GM19328 (cell line): ENCODE data around the gene DPEP2.

ENCODE experiments used
- ATAC-seq: cut with Tn5 transposase; IDR thresholded peaks from one replicate; pipeline ENCODE4 v1.9.1; 2021; ENCODE audit warnings: mild to moderate bottlenecking, moderate library complexity; ENCODE audit not compliant: unreplicated experiment

Gene DPEP2

DNA sequence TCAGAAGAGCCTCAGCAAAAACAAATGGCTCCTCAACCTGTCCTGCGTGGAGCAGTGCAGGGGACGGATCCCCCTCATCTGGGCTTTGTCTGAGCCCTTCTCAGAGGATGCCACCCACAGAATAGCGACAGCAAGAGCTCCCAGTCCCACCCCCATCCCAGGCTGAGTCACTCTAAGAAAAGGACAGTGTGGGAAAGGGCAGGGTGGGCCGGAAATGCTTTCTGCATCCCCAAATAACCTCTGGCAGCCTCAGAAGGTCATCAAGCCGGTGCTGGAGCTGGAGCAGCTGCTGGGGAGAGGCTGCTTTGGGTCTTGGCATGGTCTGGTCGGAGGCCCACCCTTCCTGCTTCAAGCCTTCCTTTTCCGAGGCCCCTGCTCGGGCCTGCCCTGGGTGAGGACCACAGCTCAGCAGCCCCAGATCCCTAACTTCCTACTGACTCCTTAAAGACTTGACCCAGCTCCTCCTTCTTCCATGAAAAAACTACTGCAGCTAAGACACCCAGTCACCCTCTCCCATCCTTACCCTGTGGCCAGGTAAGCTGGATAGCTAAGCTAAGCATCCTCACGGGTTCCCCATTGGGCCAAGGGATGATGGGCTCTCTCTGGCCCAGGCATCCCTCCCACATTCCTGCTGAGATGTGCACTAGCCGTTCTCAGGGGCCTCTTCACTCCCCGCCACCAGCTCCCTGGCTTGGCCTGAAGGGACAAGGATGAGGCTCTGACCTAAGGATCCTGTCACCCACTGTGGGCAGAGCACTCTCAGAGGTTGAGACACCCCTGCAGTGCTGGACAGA lies 39.6 kb downstream of the DPEP2 start:
- ATAC-seq: no peak

DNA sequence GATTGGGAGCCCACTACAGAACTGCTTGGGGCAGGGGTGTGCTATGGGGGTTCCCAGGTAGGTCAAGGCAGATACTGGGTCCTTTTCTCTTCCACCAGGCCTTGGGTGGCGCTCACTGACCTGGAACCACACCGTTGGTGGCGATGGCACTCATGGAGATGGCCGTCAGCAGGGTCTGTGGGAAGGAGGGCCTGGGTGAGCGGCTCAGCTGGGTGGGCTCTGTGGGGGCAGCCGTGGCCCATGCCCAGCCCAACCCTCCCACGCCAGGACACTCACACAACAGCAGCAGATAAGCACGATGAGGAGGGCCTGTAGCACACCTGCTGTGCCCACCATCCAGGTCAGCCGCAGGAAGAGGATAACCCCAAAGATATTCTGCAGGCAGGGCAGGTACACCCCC lies 41.7 kb downstream of the DPEP2 start:
- ATAC-seq: no peak

DNA sequence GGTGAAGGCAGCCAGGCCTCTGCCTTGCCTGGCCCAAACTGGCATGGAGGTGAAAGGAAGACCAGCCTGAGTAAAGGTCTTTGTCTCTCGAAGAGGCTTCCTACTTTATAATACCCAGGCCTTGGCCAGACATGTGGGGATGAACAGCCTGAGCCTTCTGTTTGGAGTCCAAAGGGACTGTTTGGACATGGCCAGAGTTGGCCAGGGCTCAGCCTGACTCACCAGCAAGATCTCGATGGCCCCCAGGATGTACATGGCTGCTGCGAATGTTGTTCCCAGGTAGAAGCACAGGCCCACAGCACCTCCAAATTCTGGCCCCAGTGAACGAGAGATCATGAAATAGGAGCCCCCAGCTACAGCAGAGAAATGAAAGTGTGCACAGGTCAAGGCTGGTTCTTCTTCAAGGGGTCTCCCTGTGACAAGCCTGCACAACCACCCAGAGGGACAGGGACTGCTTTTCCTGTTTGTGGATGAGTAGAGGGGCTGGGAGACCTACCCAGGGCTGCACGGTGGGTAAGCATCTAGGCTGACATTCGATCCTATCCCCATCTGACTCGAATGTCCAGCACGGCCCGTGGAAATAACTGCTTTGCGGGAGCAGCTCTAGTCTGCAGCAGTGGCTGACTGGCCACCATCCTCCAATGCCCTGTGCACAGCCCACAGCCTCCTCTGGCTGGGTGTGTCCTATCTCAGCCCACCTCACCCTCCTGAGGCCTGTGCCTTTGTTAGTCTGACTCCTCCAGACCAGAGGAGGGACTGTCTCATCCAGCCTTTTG lies 44.7 kb downstream of the DPEP2 start:
- ATAC-seq: no peak

DNA sequence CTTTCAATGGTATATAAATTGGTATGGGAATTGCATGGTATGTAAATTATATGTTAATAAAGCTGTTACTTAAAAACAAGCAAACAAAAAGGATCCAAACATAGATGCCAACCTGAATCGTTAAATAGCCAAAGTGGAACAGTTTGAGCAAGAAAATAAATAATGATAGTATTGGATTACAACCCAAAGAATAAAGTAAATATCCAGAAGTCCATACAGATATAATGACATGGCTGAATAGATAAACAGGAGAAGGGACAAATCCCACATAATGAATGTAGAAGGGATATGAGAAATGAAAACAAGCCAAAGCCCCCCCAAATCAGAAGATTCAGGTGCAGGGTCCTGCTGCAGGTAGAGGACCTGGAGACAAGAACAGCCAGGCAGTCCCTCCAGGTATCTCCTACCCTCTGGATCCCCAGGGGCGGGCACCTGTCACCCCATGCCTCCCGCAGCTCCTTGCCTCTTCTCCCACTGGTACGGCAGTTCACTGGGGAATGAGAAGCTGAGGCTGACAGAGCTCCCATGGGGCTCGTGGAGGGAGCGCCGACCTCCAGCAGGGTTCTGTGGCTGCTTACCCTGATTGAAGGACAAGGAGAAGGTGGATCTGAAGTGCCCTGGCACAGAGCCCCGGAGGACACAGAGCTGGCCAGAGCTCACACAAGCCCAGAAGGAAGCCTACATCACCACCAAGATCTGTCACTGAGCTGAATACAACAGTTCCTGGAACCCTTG lies 45.5 kb downstream of the DPEP2 start:
- no peak for ATAC-seq

DNA sequence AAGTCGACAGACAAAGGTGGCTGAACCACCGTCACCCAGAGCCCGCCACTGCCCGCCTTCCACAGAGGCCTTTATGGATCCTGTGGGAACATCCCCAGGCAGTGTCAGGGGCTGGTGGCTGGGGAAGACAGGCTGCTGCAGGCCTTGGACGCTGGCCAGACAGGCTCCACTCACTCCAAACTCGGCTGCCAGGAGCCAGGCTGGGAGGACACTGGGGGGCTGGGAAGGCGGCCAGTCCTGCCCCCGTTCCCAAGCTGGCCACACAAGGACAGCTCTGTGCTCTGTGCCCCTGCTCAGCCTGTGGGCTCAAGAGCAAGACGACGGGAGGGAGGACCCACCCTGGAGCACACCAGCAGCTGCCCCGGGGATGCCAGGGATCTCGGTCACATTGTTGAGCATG lies 47.8 kb downstream of the DPEP2 start:
- ATAC-seq: no peak

- no peak for ATAC-seq
These were observed 48.9 kb downstream of the DPEP2 start for GRCh38 chr16:67950335-67950843.

GRCh38 chr16:67949645-67950044 lies 49.6 kb downstream of the DPEP2 start:
- ATAC-seq: no peak

- no peak for ATAC-seq
These were observed 51.3 kb downstream of the DPEP2 start for GRCh38 chr16:67948015-67948414.

DNA sequence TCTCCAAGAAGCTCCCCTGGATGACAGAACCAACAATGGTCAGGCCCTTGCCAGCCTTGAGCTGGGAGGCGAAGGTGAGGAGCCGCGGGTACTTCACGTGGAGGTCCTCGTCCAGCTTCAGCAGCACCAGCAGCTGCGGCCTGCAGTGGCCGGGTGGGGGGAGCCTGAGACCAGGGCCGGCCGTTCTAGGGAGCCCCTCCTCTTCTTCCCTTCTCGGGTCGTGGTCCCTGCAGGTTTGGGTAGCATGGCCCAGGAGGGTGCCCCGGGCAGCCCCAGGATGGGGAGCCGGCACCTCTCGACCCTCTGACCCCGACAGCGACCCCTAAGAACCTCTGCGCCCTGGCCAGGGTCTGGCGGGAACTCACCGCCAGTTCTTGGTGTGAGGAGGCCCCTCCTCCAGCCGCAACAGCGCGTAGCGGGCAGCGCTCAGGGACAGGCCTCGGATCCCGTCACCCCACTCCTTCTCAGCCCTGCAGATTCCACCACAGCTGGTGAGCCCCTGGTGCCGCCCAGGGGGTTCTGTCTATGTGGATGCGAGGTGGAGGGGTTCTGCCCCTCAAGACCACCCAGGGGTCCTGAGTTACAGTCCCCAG lies 52.2 kb downstream of the DPEP2 start:
- no peak for ATAC-seq

DNA sequence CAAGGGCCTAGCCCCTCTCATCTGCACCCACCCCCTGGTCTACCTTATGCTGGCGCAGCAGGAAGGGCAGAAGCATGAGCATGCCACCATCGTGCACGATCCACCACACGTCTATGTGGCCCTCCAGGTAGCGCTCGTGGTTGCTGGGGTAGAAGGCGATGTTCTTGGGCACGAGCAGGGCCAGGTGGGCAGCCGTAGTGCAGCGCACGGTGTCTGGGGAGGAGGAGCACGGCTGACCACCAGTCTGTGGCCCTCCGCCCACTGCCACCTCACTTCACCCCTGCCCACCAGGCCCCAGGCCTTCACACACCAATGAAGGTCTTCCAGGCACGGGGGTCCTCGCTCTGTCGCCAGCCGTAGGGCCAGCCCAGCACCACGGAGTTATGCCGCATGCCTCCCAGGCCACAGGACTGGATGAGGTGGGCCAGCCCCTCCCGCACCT lies 53.1 kb downstream of the DPEP2 start:
- no peak for ATAC-seq

DNA sequence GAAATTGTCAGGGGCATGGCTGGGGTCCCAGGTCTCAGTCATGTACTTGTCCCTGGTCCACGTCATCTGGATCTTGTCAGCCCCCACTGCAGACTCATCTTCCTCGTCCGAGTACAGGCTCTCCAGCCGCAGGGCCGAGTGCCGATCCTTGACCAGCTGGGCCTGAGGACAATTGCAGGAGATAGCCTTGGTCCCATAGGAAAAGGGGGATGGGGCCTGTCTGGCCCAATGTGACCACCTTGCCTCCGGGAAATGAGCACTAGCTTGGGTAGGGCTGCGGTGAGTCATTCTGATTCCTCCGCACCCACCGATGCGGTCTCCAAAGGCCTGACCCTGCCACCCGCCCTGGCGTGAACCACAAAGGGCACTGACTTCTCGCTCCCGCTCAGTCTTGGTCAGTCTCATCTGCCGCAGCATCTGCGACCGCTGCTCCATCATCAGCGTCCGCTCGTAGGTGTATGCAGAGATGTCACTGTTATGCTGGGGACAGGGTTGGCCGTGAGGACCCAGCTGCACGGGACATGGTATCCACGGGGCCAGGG lies 53.8 kb downstream of the DPEP2 start:
- no peak for ATAC-seq

DNA sequence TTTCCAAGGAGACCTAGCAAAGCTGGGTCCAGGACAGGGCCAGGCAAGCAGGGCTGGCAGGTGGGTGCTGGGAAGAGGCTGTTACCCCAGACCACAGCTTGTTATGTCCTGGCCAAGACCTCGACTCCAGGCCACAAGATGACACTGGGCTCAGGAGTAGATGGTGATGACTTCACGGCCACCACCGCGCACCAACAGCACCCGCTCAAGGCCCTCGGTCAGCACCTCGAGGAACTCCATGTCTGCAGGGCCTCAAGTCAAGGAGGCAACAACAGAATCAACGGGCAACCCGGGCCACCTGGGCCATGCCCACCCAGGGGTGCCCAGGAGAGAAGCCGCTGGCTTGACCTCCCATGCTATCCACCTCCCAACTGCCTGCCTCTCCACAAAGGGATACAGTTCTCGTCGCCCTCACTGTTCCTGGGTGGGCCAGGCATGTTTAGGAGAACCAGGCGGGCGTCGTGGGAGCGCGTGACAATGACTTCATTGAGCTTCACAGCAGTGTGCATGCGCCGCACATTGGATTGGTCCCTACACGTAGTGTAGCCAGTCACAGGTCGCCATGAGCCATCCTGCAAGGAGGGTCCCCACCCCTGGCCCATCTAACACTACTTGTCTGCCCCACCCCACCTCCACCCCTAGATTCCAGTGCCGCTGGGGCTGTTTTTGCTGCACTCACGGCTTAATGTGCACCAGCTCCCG lies 54.4 kb downstream of the DPEP2 start:
- no peak for ATAC-seq

- ATAC-seq: no peak
These were observed 55.4 kb downstream of the DPEP2 start, which contains the start of gene LCAT for GRCh38 chr16:67943619-67944504. Gene LCAT, minus strand, starts transcription at chr16:67944120. Its CDS starts 19 bp downstream, at chr16:67944101.

DNA sequence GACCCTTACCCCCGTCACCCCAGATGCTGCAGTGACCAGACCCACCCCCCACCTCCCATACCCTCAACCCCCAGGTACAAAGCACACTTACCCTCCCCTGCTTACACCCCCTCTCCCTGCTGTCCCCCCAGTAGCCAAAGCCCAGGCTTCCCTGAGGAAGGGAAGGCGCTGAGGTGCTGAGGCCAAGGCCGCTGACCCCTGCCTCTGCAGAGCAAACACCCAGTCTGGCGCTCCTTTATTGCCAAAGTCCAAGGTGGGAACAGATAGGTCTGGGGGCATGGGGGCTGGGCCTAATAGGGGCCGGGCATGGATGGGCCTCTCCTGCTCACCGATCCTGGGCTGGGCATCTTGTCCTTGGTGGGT lies 56.0 kb downstream of the DPEP2 start:
- no peak for ATAC-seq

DNA sequence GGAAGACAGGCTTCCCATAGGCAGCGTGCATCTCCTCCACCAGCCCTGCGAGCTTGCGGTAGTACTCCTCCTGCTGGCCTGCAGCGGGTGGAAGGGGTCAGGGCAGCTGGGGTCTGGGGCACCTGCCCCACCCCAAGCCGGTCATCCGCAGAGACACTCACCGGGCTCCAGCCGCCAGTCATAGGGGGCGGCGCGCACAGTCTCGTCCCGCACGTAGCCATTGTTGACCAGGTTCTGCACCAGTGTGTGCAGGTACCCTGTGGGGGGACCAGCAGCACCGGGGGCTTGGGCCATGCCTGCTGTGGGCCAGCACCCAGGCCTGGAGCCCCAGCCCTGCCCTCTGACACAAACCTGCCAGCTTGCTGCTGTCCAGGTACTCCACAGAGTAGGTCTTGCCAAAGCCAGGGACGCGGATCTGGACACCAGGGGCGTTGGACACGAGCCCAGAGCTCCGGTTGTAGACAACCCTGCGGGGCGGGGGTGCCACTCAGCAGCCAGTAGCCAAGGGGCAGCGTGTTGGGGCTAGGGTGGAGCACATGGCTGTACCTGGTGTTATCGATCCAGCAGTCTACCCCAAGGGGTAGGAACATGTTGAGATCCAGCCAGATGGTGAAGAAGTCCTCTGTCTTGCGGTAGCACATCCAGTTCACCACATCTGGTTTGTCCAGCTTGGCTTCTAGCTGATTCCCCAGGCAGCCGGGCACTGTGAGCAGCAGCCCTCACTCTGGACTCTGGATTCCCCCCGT lies 56.6 kb downstream of the DPEP2 start:
- no peak for ATAC-seq

DNA sequence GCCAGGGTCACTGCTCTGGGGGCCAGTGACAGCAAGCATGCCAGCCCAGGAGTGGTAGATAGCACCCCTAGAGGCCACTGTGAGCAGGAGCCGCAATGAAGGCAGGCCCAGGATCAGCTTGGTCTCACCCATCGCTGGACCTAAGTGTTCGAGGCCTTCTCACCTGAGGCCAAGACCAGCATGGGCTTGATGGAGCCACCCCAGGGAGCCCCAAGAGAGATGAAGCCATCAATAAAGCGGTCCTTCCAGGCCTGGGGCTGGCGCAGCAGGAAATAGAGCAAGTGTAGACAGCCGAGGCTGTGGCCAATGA lies 57.1 kb downstream of the DPEP2 start:
- ATAC-seq: no peak

DNA sequence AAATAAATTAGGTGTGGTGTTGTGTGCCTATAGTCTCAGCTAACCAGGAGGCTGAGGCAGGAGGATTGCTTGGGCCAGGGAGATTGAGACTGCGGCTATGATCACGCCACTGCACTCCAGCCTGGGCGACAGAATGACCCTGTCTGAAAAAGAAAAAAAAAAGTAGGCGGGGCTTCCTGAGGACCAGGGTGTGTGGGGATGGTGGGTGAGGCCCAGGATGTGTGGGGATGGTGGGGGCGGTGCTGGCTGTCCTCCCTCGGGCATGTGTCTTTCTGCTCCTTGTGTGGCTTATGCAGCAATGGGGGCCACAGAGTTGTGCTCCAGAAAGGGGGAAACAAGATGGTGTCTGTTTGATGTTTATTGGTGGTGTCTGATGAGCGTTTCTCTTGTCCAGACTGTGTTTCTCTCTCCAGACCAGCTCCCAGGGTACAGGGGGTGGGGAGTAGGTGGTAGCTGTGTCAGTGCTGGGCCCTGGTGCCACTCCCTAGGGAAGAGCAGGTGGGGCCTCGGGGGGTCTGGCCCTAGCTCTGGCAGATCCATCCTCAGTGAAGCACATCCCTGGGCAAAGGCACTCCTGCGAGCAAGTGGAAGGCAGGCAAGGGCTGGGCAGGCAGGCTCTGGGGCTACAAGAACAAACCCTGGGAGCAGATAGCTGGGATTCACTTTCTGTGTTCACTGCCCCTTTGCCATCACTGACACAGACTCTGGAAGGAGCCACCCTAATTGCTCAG lies 57.6 kb downstream of the DPEP2 start:
- ATAC-seq: no peak
